Left ventricle myocardium inferior (tissue), 1 donor: ENCODE results near the gene NEK10. TPM values are rescaled to one million over a fixed set of nuclear protein-coding genes. Genes with fewer than 3 reads are reported as not detected.

ENCODE experiments used
- DNase-seq: peaks from one replicate; pipeline ENCODE4 v3.0.0-alpha.2; 2020
- H3K27ac ChIP-seq: fragments of 200-600 bp; replicated peaks from 2 replicates; pipeline ENCODE4 v1.8.0; 2021
- H3K27me3 ChIP-seq: fragments of 200-600 bp; 2 replicates; pipeline ENCODE4 v1.8.0; 2021; ENCODE audit warnings: low read depth
- H3K36me3 ChIP-seq: fragments of 200-600 bp; 2 replicates; pipeline ENCODE4 v1.8.0; 2021
- H3K4me1 ChIP-seq: fragments of 200-600 bp; 2 replicates; pipeline ENCODE4 v1.8.0; 2021
- H3K4me3 ChIP-seq: fragments of 200-600 bp; 2 replicates; pipeline ENCODE4 v1.8.0; 2021; ENCODE audit warnings: mild to moderate bottlenecking, moderate library complexity
- H3K9me3 ChIP-seq: fragments of 200-600 bp; replicated peaks from 2 replicates; pipeline ENCODE4 v1.8.0; 2021
- CTCF ChIP-seq: fragments of 200-600 bp; IDR thresholded peaks from 2 replicates; pipeline ENCODE4 v1.8.0; 2021; ENCODE audit warnings: antibody characterized with exemption, mild to moderate bottlenecking, borderline replicate concordance
- intact Hi-C: fragments of 100-400 bp; cut with micrococcal nuclease; formaldehyde crosslinking; loops from one replicate; pipeline ENCODE4 v1.11.0; 2022
- total RNA-seq: library from RNA; stranded (reverse); fragmentation: NEBNext Ultra II Directional; extraction: Animal tissue kit (Norgen Biotek cat#: 25700); gene quantifications from one replicate; pipeline ENCODE4 v1.2.1, GENCODE V29; 2021
- donor health status: DM: no; HTN: yes; CAD: no; lungs with severe emphysema.

The NEK10 gene
- total RNA-seq, 1 donor from 2014 or later, result 11.5 TPM

GRCh38 chr3:27089068-27089467 is 280.1 kb downstream of the NEK10 start:
- no peak for TF ChIP-seq CTCF
- intact Hi-C loops, result no loop called here
- peak; percentile 24 for DNase-seq
- Histone ChIP-seq H3K27ac (no peak overlapping the region), H3K36me3 (no peaks in the 10 kb centered on the region), H3K9me3 (no peaks in the 10 kb centered on the region), H3K27me3 (no peaks in the 10 kb centered on the region), H3K4me1 (peaks cover 24% of the 10 kb centered on the region), H3K4me3 (no peak overlapping the region)

- peak overlapping the region; percentile 28 for H3K27ac ChIP-seq
These were observed 283.1 kb downstream of the NEK10 start for GRCh38 chr3:27085829-27086730.

GRCh38 chr3:27081992-27082607 is 287.1 kb downstream of the NEK10 start:
- no peak for TF ChIP-seq CTCF
- DNase-seq, result no peak
- intact Hi-C loops, result no loop called here

More at GRCh38 chr3:27085829-27086730, 283.1 kb downstream of the NEK10 start:
- no peaks in the 10 kb centered on the region for H3K36me3 ChIP-seq
- no peak overlapping the region for H3K4me3 ChIP-seq
- no peak for DNase-seq
- peaks cover 24% of the 10 kb centered on the region for H3K4me1 ChIP-seq
- H3K9me3 ChIP-seq, result no peaks in the 10 kb centered on the region
- H3K27me3 ChIP-seq, result no peaks in the 10 kb centered on the region
- no peak for TF ChIP-seq CTCF
- intact Hi-C loops, result no loop called here

GRCh38 chr3:27081566-27081965 is 287.6 kb downstream of the NEK10 start:
- DNase-seq, result no peak
- Histone ChIP-seq H3K27me3 (no peaks in the 10 kb centered on the region), H3K4me3 (no peak overlapping the region), H3K9me3 (no peaks in the 10 kb centered on the region), H3K36me3 (no peaks in the 10 kb centered on the region), H3K4me1 (peaks cover 9% of the 10 kb centered on the region), H3K27ac (no peak overlapping the region)
- intact Hi-C loops, result no loop called here
- no peak for TF ChIP-seq CTCF

More at GRCh38 chr3:27081992-27082607, 287.1 kb downstream of the NEK10 start:
- Histone ChIP-seq H3K9me3 (no peaks in the 10 kb centered on the region), H3K36me3 (no peaks in the 10 kb centered on the region), H3K27ac (no peak overlapping the region), H3K27me3 (no peaks in the 10 kb centered on the region), H3K4me3 (no peak overlapping the region), H3K4me1 (peaks cover 4% of the 10 kb centered on the region)

- intact Hi-C loops, result no loop called here
- Histone ChIP-seq H3K4me3 (no peak overlapping the region), H3K27me3 (no peaks in the 10 kb centered on the region), H3K4me1 (peaks cover 14% of the 10 kb centered on the region), H3K9me3 (no peaks in the 10 kb centered on the region), H3K27ac (no peak overlapping the region), H3K36me3 (no peaks in the 10 kb centered on the region)
- no peak for DNase-seq
- TF ChIP-seq CTCF, result no peak
These were observed 289.0 kb downstream of the NEK10 start for GRCh38 chr3:27080258-27080525.
